Activated CD4-positive, alpha-beta T cell treated with anti-CD3 and anti-CD28 coated beads, Interleukin-2, amount 10 ng/mL, durations not matched to agents 7 days and 5 days (primary cell): ENCODE measurements around the gene RYR1. TPM values are rescaled to one million over a fixed set of nuclear protein-coding genes. Genes with fewer than 3 reads are reported as not detected.

Experiments
- CTCF ChIA-PET: fragments of 350-600 bp; sonication (Branson Sonifier 250); formaldehyde crosslinking; loops from one replicate; lab custom pipeline; 2021; ENCODE audit warnings: antibody characterized with exemption; lab: Charles Lee
- POLR2A ChIA-PET: fragments of 350-600 bp; sonication (Branson Sonifier 250); formaldehyde crosslinking; loops from one replicate; lab custom pipeline; 2021; ENCODE audit warnings: antibody characterized with exemption; lab: Charles Lee
- DNase-seq: peaks from one replicate; pipeline ENCODE4 v3.0.0-alpha.2; 2020
- H3K27ac Mint-ChIP-seq: one replicate; pipeline ENCODE4 v1.8.0; 2021; ENCODE audit warnings: mild to moderate bottlenecking, moderate library complexity, mixed read lengths
- H3K27me3 Mint-ChIP-seq: one replicate; pipeline ENCODE4 v1.8.0; 2021; ENCODE audit warnings: mixed read lengths
- H3K36me3 Mint-ChIP-seq: one replicate; pipeline ENCODE4 v1.8.0; 2021; ENCODE audit warnings: low read depth, mixed read lengths
- H3K4me1 Mint-ChIP-seq: one replicate; pipeline ENCODE4 v1.8.0; 2021; ENCODE audit warnings: mixed read lengths
- H3K4me3 Mint-ChIP-seq: one replicate; pipeline ENCODE4 v1.8.0; 2021; ENCODE audit warnings: mild to moderate bottlenecking, moderate library complexity, mixed read lengths
- H3K9me3 Mint-ChIP-seq: one replicate; pipeline ENCODE4 v1.8.0; 2021; ENCODE audit warnings: mixed read lengths
- total RNA-seq, 2 experiments: library from RNA; stranded (reverse); gene quantifications; one replicate each; pipeline ENCODE4 v1.2.3, GENCODE V29; 2021

RYR1 gene
- total RNA-seq, 2 experiments from 2014 or later = 0.79 to 1.0 TPM

GRCh38 chr19:38632476-38633213 is 199.2 kb downstream of the RYR1 start:
- H3K27me3 Mint-ChIP-seq = no peaks in the 10 kb centered on the region
- POLR2A ChIA-PET = no interaction called here
- peaks cover 36% of the 10 kb centered on the region for H3K4me1 Mint-ChIP-seq
- H3K27ac Mint-ChIP-seq = peak overlapping the region; percentile 67
- CTCF ChIA-PET = no interaction called here
- no peak overlapping the region for H3K4me3 Mint-ChIP-seq
- H3K36me3 Mint-ChIP-seq = peaks cover 42% of the 10 kb centered on the region
- no peaks in the 10 kb centered on the region for H3K9me3 Mint-ChIP-seq
- no peak for DNase-seq

- no peaks in the 10 kb centered on the region for H3K9me3 Mint-ChIP-seq
- H3K4me1 Mint-ChIP-seq = peaks cover 44% of the 10 kb centered on the region
- ChIA-PET CTCF (interaction anchor here (0.6 to 2.9 kb wide), 36 partner anchors 9 to 295 kb away, joined by 3 to 22 read pairs (median 4); partner anchors contain the start of genes ACTN4, EIF3K, FAM98C and MAP4K1), POLR2A (interaction anchor here (0.6 to 1.6 kb wide), 2 partner anchors 16 to 80 kb away, joined by 3 to 4 read pairs; partner anchors contain the start of gene EIF3K)
- H3K27ac Mint-ChIP-seq = peak overlapping the region; percentile 78
- H3K4me3 Mint-ChIP-seq = no peak overlapping the region
- peaks cover 31% of the 10 kb centered on the region for H3K36me3 Mint-ChIP-seq
- no peaks in the 10 kb centered on the region for H3K27me3 Mint-ChIP-seq
- peak; percentile 79 for DNase-seq
Measured at GRCh38 chr19:38634757-38635482, 201.4 kb downstream of the RYR1 start.

GRCh38 chr19:38635483-38636399 is 202.2 kb downstream of the RYR1 start:
- ChIA-PET POLR2A (interaction anchor here (1.6 kb wide), 1 partner anchor 17 kb away, joined by 3 read pairs; the partner anchor contains the start of gene EIF3K), CTCF (interaction anchor here (0.6 to 2.9 kb wide), 26 partner anchors 8 to 317 kb away, joined by 3 to 22 read pairs (median 5); partner anchors contain the start of genes ACTN4, EIF3K, FAM98C and MAP4K1)
- DNase-seq = no peak
- no peak overlapping the region for H3K4me3 Mint-ChIP-seq
- H3K36me3 Mint-ChIP-seq = peaks cover 31% of the 10 kb centered on the region
- H3K27ac Mint-ChIP-seq = peak overlapping the region; percentile 85
- peaks cover 47% of the 10 kb centered on the region for H3K4me1 Mint-ChIP-seq
- no peaks in the 10 kb centered on the region for H3K27me3 Mint-ChIP-seq
- no peaks in the 10 kb centered on the region for H3K9me3 Mint-ChIP-seq

Other genes with a start within 250 kb of the RYR1 start
- under 1 TPM; 0.12 to 0.20 TPM for gene DPF1, start 209.5 kb upstream of the RYR1 start, total RNA-seq
- gene PPP1R14A, start 177.3 kb upstream of the RYR1 start, total RNA-seq = not detected
- 1 to 10 TPM; 8.9 to 9.3 TPM for gene SPINT2, start 169.1 kb upstream of the RYR1 start, total RNA-seq
- not detected for gene C19orf33, start 129.4 kb upstream of the RYR1 start, total RNA-seq
- gene YIF1B, start 117.7 kb upstream of the RYR1 start, total RNA-seq = 10 to 100 TPM; 63.1 to 72.4 TPM
- gene KCNK6, start 113.8 kb upstream of the RYR1 start, total RNA-seq = 10 to 100 TPM; 12.6 to 14.0 TPM
- gene CATSPERG, start 97.9 kb upstream of the RYR1 start, total RNA-seq = 1 to 10 TPM; 4.2 to 5.6 TPM
- gene PSMD8, start 59.1 kb upstream of the RYR1 start, total RNA-seq = 100 to 1,000 TPM; 178 to 186 TPM
- gene GGN, start 45.7 kb upstream of the RYR1 start, total RNA-seq = not detected
- gene SPRED3, start 45.0 kb upstream of the RYR1 start, total RNA-seq = 1 to 10 TPM; 1.2 to 1.8 TPM
- gene FAM98C, start 30.6 kb upstream of the RYR1 start, total RNA-seq = 10 to 100 TPM; 27.5 to 37.2 TPM
- 1 to 10 TPM; 2.6 to 3.8 TPM for gene RASGRP4, start 7.5 kb upstream of the RYR1 start, total RNA-seq
- gene MAP4K1, start 184.3 kb downstream of the RYR1 start, total RNA-seq = 100 to 1,000 TPM; 282 to 313 TPM
- gene EIF3K, start 185.5 kb downstream of the RYR1 start, total RNA-seq = 100 to 1,000 TPM; 309 to 318 TPM
- gene ACTN4, start 214.0 kb downstream of the RYR1 start, total RNA-seq = 100 to 1,000 TPM; 337 to 354 TPM